GM12873 (cell line): ENCODE results near the gene RPA3.

Experiments used
- CTCF ChIP-seq: IDR thresholded peaks from 2 replicates; pipeline ENCODE4 v1.5.1; 2012; ENCODE audit warnings: low read depth, mild to moderate bottlenecking, moderate library complexity, low read length, control low read depth; ENCODE audit not compliant: insufficient read depth; ENCODE audit errors: missing control alignments

The RPA3 gene

GRCh38 chr7:7652798-7653540 is 65.4 kb downstream of the RPA3 start:
- TF ChIP-seq CTCF = no peak

- no peak for TF ChIP-seq CTCF
Measured at GRCh38 chr7:7651479-7651878, 66.9 kb downstream of the RPA3 start.

- TF ChIP-seq CTCF = no peak
Measured at GRCh38 chr7:7650682-7651206, 67.7 kb downstream of the RPA3 start.

- no peak for TF ChIP-seq CTCF
Measured at GRCh38 chr7:7647495-7648036, 70.8 kb downstream of the RPA3 start.

- no peak for TF ChIP-seq CTCF
Measured at GRCh38 chr7:7642081-7642480, 76.3 kb downstream of the RPA3 start.

GRCh38 chr7:7641129-7641663 is 77.2 kb downstream of the RPA3 start:
- TF ChIP-seq CTCF = no peak

GRCh38 chr7:7640221-7641128 is 77.9 kb downstream of the RPA3 start, which contains the start of gene UMAD1:
TSS of gene UMAD1 (plus strand) at chr7:7640752. CDS start at chr7:7673372, 32,620 bp downstream.
- no peak for TF ChIP-seq CTCF
